Ovary (tissue), 3 donors: ENCODE data around the gene LRRC8C.

Experiments
- CTCF ChIP-seq, 3 donors: fragments of 450-650 bp in 2 of 3; fragments of 200-600 bp in 1 of 3; IDR thresholded peaks; one replicate each; pipeline versions ENCODE4 v1.5.1 to v1.8.0; 2016 to 2022; ENCODE audit warnings: antibody characterized with exemption in 3 of 3, mild to moderate bottlenecking in 1 of 3
- POLR2A ChIP-seq: fragments of 450-650 bp; IDR thresholded peaks from one replicate; pipeline ENCODE4 v1.6.1; 2017; ENCODE audit warnings: antibody characterized with exemption, mild to moderate bottlenecking, moderate library complexity
- donor health status: DM: no; HTN: no; CAD: no.

- TF ChIP-seq CTCF (IDR thresholded peaks at IDR 0.05) = no peak
- TF ChIP-seq POLR2A = no peak
These were observed 54.3 kb downstream of the LRRC8C start for GRCh38 chr1:89687254-89687653.
